ENCODE data around the gene TGFB1I1. TPM values are rescaled to one million over a fixed set of nuclear protein-coding genes. Genes with fewer than 3 reads are reported as not detected.

TGFB1I1 gene
- total and polyA plus RNA-seq, 2 of the 13 experiments (the other 11 are each of a cell fraction or from before 2014, with no cell fraction given): 0.80 to 2.9 TPM

DNA sequence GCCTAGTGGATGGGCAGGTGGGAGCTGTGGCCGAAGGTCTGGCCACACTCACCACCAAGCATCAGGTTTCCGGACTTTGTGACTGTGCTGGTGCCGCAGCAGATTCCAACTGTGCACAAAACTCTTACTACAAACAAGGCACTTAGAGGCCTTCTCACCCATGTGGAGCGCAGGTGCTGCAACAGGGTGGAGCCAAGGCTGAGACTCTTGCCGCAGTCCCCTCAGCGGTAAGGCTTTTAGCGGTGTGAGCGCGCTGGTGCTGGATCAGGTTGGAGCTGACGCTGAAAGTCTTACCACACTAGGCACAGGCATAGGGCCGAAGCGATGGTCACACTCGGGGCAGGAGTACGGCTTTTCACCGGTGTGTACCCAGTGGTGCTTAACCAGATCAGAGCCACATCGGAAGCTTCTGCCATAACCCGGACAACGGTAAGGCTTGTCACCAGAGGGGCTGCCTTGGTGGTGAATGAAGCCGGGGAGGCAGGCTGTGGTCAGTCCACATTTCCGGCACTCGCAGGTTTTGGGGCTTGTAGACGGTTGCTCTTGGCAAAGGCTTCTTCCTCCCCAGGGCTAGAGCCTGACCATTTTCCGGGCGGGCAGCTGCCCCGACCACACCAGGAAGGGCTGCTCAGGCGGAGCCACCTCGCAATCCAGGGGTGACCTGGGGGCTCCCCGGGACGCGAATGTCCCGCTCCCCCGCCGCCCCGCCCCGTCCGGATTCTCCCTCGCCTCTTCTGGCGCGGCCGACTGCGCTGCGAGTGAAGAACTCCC, 13.7 kb upstream of the TGFB1I1 start (continued):
- TF ChIP-seq MBNL3 (CRISPR knock-in tag; conservative IDR thresholded peaks at IDR 0.05) (no peak), ZNF235 (CRISPR knock-in tag; IDR thresholded peaks at IDR 0.05; ENCODE audit: borderline replicate concordance) (no peak; the same call in 1 of the 2 replicates), CHD4 (IDR thresholded peaks at IDR 0.05; ENCODE audit: borderline replicate concordance, low read length) (0 out of 2 replicates have a peak, but pooled peaks have one; percentile 54), ZNF101 (CRISPR knock-in tag; IDR thresholded peaks at IDR 0.05; ENCODE audit: borderline replicate concordance, low read depth) (no peak), NR2F6 (IDR thresholded peaks at IDR 0.05) (no peak), NR2F6 (CRISPR knock-in tag; IDR thresholded peaks at IDR 0.05) (peak; percentile 78), HIVEP1 (CRISPR knock-in tag; IDR thresholded peaks at IDR 0.05) (0 out of 2 replicates have a peak, but pooled peaks have one; percentile 33), AGO2 (optimal IDR thresholded peaks at IDR 0.05; ENCODE audit: low read depth, low read length) (peak; percentile 9), ZNF530 (CRISPR knock-in tag; IDR thresholded peaks at IDR 0.05; ENCODE audit: low read depth) (no peak), NAIF1 (CRISPR knock-in tag; IDR thresholded peaks at IDR 0.05; ENCODE audit: borderline replicate concordance) (peak; percentile 88; the same call in 1 of the 2 replicates), CTCF (CRISPR knock-in tag; IDR thresholded peaks at IDR 0.05) (peak; percentile 93), HNRNPLL (IDR thresholded peaks at IDR 0.05; ENCODE audit: low read depth, low read length, poor library complexity, severe bottlenecking) (peak; percentile 86), AGO1 (IDR thresholded peaks at IDR 0.05; ENCODE audit: low read depth, low read length, poor library complexity, severe bottlenecking) (peak; percentile 4), KAT2B (IDR thresholded peaks at IDR 0.05; ENCODE audit: borderline replicate concordance, low read depth, low read length) (no peak), SATB2 (CRISPR knock-in tag; IDR thresholded peaks at IDR 0.05) (no peak), GATA4 (IDR thresholded peaks at IDR 0.05; ENCODE audit: borderline replicate concordance, low read depth) (no peak)
- TF ChIP-seq, protein P1, sequence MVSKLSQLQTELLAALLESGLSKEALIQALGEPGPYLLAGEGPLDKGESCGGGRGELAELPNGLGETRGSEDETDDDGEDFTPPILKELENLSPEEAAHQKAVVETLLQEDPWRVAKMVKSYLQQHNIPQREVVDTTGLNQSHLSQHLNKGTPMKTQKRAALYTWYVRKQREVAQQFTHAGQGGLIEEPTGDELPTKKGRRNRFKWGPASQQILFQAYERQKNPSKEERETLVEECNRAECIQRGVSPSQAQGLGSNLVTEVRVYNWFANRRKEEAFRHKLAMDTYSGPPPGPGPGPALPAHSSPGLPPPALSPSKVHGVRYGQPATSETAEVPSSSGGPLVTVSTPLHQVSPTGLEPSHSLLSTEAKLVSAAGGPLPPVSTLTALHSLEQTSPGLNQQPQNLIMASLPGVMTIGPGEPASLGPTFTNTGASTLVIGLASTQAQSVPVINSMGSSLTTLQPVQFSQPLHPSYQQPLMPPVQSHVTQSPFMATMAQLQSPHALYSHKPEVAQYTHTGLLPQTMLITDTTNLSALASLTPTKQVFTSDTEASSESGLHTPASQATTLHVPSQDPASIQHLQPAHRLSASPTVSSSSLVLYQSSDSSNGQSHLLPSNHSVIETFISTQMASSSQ (IDR thresholded peaks at IDR 0.05; ENCODE audit: low read depth): 0 out of 2 replicates have a peak, but pooled peaks have one; percentile 33
- TF ChIP-seq, protein P1 (CRISPR knock-in tag; IDR thresholded peaks at IDR 0.05; ENCODE audit: borderline replicate concordance): peak; percentile 76; the same call in 1 of the 2 replicates
- TF ChIP-seq, protein P2, sequence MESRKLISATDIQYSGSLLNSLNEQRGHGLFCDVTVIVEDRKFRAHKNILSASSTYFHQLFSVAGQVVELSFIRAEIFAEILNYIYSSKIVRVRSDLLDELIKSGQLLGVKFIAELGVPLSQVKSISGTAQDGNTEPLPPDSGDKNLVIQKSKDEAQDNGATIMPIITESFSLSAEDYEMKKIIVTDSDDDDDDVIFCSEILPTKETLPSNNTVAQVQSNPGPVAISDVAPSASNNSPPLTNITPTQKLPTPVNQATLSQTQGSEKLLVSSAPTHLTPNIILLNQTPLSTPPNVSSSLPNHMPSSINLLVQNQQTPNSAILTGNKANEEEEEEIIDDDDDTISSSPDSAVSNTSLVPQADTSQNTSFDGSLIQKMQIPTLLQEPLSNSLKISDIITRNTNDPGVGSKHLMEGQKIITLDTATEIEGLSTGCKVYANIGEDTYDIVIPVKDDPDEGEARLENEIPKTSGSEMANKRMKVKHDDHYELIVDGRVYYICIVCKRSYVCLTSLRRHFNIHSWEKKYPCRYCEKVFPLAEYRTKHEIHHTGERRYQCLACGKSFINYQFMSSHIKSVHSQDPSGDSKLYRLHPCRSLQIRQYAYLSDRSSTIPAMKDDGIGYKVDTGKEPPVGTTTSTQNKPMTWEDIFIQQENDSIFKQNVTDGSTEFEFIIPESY (CRISPR knock-in tag; IDR thresholded peaks at IDR 0.05): peak; percentile 64
- TF ChIP-seq, protein P3, sequence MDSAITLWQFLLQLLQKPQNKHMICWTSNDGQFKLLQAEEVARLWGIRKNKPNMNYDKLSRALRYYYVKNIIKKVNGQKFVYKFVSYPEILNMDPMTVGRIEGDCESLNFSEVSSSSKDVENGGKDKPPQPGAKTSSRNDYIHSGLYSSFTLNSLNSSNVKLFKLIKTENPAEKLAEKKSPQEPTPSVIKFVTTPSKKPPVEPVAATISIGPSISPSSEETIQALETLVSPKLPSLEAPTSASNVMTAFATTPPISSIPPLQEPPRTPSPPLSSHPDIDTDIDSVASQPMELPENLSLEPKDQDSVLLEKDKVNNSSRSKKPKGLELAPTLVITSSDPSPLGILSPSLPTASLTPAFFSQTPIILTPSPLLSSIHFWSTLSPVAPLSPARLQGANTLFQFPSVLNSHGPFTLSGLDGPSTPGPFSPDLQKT (CRISPR knock-in tag; IDR thresholded peaks at IDR 0.05; ENCODE audit: borderline replicate concordance): no peak
